Measurements from ENCODE around the gene TSHZ2.
"Not testable (repeated sequence)": the region's sequence is repeated elsewhere in the genome, so short reads cannot be mapped to it uniquely, and the experiment has no call there.

Gene TSHZ2

DNA sequence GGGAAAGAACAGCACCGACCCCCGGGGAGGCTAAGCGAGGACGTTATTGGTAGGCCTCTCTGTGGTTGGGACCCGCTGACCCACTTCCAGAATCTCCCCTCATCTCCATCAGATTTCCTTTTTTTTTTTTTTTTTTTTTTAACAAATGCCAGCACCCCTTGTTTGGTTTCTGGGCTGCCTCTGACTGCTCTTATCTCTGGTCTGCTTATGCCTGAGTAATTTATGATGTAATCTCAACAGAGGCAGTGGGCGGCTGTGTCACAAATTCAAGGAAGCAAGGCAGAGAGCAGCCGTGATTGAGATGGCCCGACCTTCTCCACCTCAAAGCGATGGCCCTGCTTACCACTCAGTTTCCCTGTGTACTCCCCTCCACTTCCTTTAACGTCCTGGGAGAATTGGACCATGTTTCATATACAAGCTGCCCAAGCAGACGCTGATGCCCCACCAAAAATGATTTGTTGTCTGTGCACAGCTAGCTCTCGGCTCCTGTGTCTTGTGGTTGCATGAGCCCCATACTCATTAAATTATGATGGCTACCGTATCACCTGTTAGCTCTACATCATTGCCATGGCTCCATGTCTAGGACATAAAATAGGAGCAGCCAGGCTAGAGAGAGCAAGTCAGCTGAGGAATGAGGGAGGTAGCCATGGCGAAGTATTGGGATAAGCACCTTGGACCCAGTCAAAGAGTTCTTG is 523.4 kb downstream of the TSHZ2 start:
- Histone ChIP-seq H3K36me3 (ENCODE audit: control insufficient read depth, insufficient read depth, low read length) (no peaks in the 10 kb centered on the region), H3K4me3 (replicated peaks; ENCODE audit: low read depth, low read length) (no peak overlapping the region), H3K27me3 (replicated peaks; ENCODE audit: control insufficient read depth, insufficient read depth, low read length) (no peaks in the 10 kb centered on the region)
- no peak for DNase-seq (ENCODE audit: extremely low read depth, insufficient read length)
- TF ChIP-seq, protein P1, sequence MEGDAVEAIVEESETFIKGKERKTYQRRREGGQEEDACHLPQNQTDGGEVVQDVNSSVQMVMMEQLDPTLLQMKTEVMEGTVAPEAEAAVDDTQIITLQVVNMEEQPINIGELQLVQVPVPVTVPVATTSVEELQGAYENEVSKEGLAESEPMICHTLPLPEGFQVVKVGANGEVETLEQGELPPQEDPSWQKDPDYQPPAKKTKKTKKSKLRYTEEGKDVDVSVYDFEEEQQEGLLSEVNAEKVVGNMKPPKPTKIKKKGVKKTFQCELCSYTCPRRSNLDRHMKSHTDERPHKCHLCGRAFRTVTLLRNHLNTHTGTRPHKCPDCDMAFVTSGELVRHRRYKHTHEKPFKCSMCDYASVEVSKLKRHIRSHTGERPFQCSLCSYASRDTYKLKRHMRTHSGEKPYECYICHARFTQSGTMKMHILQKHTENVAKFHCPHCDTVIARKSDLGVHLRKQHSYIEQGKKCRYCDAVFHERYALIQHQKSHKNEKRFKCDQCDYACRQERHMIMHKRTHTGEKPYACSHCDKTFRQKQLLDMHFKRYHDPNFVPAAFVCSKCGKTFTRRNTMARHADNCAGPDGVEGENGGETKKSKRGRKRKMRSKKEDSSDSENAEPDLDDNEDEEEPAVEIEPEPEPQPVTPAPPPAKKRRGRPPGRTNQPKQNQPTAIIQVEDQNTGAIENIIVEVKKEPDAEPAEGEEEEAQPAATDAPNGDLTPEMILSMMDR (IDR thresholded peaks at IDR 0.05; ENCODE audit: insufficient read depth, low read length, poor library complexity, severe bottlenecking): no peak

DNA sequence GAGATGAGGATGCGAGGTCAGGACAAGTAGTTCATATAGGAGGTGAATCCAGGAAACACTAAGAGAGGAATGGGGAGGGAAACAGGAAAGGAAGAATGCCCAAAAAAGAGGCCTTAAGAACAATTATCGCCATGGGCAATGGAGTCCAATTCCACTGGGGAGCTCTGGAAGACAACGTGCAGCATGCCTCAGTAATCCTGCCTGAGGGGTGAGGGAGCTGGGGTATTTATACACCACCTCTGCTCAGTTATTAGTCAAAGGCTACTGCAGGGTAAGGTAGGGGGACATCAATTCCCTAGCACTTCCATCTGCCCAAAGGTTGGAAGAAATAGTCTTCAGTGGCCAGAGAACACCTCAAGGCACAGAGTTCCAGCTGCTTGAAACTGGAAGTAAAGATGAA is 525.1 kb downstream of the TSHZ2 start:
- DNase-seq (ENCODE audit: extremely low read depth, insufficient read length): no peak
- no peaks in the 10 kb centered on the region for H3K36me3 ChIP-seq (ENCODE audit: control insufficient read depth, insufficient read depth, low read length)
- no peak overlapping the region for H3K4me3 ChIP-seq (replicated peaks; ENCODE audit: low read depth, low read length)
- no peaks in the 10 kb centered on the region for H3K27me3 ChIP-seq (replicated peaks; ENCODE audit: control insufficient read depth, insufficient read depth, low read length)
- TF ChIP-seq, protein P1 (IDR thresholded peaks at IDR 0.05; ENCODE audit: insufficient read depth, low read length, poor library complexity, severe bottlenecking): no peak

DNA sequence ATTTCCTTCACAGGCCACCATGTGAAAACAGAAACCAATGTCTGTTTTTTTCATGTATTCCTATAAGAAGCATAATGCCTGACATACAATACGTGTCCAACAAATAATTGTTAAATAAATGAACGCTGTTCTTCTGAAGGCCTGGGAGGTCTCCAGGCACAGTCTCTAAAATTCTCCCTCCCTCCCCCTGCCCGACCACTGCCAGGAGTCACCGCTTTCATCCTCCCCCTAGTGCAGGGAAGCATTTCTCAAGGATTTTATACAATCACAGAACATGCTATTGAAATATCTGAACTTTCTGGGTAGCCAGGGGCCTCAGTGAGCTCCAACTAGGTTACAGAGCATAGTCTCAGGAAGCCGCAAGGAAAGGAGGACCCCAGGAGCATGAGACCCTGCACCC is 526.2 kb downstream of the TSHZ2 start:
- Histone ChIP-seq H3K36me3 (ENCODE audit: control insufficient read depth, insufficient read depth, low read length) (no peaks in the 10 kb centered on the region), H3K27me3 (replicated peaks; ENCODE audit: control insufficient read depth, insufficient read depth, low read length) (no peaks in the 10 kb centered on the region), H3K4me3 (replicated peaks; ENCODE audit: low read depth, low read length) (no peak overlapping the region)
- TF ChIP-seq, protein P1 (IDR thresholded peaks at IDR 0.05; ENCODE audit: insufficient read depth, low read length, poor library complexity, severe bottlenecking): no peak
- DNase-seq (ENCODE audit: extremely low read depth, insufficient read length): no peak

DNA sequence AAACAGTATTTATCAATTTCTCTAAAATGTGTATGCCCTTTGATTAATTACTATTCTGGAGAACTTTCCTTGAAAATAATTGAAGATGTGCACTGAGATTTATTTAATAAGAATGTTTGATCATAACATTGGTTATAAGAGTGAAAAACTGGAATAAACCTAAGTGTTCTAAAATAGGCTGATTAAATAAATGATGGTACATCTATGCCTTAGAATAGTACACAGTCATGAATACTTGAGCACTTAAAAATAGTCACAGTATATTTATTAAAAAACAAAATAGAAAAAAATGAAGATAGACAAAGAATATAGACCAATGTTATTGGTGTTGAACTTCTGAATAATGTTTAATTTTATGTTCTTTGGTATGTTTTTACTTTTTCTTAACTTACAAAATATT is 528.5 kb downstream of the TSHZ2 start:
- Histone ChIP-seq H3K27me3 (replicated peaks; ENCODE audit: control insufficient read depth, insufficient read depth, low read length) (no peaks in the 10 kb centered on the region), H3K36me3 (ENCODE audit: control insufficient read depth, insufficient read depth, low read length) (no peaks in the 10 kb centered on the region), H3K4me3 (replicated peaks; ENCODE audit: low read depth, low read length) (no peak overlapping the region)
- DNase-seq (ENCODE audit: extremely low read depth, insufficient read length): no peak
- TF ChIP-seq, protein P1 (IDR thresholded peaks at IDR 0.05; ENCODE audit: insufficient read depth, low read length, poor library complexity, severe bottlenecking): no peak

DNA sequence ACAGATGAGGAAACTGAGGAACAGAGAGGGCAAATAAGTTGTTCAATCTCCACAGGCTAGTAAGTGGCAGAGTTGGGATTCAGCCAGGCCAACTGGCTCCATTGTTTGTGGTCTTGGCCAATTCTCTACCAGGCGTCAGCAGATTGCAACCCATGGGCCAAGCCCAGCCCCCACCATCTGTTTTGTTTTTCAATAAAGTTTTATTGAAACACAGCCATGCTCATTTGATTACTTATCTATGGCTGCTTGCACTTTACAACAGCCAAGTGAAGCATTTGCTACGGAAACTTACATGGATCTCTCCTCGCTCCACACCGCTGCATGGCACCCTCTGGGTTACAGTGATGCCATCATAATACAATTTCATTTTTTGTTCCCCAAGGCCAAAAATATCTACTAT is 530.7 kb downstream of the TSHZ2 start:
- no peaks in the 10 kb centered on the region for H3K27me3 ChIP-seq (replicated peaks; ENCODE audit: control insufficient read depth, insufficient read depth, low read length)
- H3K36me3 ChIP-seq (ENCODE audit: control insufficient read depth, insufficient read depth, low read length): no peaks in the 10 kb centered on the region
- DNase-seq (ENCODE audit: extremely low read depth, insufficient read length): no peak
- H3K4me3 ChIP-seq (replicated peaks; ENCODE audit: low read depth, low read length): no peak overlapping the region
- TF ChIP-seq, protein P1 (IDR thresholded peaks at IDR 0.05; ENCODE audit: insufficient read depth, low read length, poor library complexity, severe bottlenecking): no peak

DNA sequence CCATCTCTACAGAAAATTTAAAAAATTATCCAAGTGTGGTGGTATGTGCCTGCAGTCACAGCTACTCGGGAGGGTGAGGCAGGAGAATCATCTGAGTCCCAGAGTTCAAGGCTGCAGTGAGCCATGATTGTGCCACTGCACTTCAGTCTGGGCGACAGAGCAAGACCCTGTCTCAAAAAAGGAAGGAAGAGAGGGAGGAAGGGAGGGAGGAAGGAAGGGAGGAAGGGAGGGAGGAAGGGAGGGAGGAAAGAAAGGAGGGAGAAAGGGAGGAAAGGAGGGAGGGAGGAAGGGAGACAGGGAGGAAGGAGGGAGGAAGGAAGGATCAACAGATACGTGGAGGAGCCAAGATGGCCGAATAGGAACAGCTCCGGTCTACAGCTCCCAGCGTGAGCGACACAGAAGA is 531.4 kb downstream of the TSHZ2 start:
- DNase-seq (ENCODE audit: extremely low read depth, insufficient read length): no peak
- no peak overlapping the region for H3K4me3 ChIP-seq (replicated peaks; ENCODE audit: low read depth, low read length)
- H3K27me3 ChIP-seq (replicated peaks; ENCODE audit: control insufficient read depth, insufficient read depth, low read length): no peaks in the 10 kb centered on the region
- H3K36me3 ChIP-seq (ENCODE audit: control insufficient read depth, insufficient read depth, low read length): no peaks in the 10 kb centered on the region
- TF ChIP-seq, protein P1 (IDR thresholded peaks at IDR 0.05; ENCODE audit: insufficient read depth, low read length, poor library complexity, severe bottlenecking): no peak

DNA sequence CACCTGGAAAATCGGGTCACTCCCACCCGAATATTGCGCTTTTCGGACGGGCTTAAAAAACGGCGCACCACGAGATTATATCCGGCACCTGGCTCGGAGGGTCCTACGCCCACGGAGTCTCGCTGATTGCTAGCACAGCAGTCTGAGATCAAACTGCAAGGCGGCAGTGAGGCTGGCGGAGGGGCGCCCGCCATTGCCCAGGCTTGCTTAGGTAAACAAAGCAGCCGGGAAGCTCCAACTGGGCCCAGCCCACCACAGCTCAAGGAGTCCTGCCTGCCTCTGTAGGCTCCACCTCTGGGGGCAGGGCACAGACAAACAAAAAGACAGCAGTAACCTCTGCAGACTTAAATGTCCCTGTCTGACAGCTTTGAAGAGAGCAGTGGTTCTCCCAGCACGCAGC is 531.9 kb downstream of the TSHZ2 start:
- not testable (repeated sequence) for H3K4me3 ChIP-seq (replicated peaks; ENCODE audit: low read depth, low read length); H3K27me3 ChIP-seq (replicated peaks; ENCODE audit: control insufficient read depth, insufficient read depth, low read length); DNase-seq (ENCODE audit: extremely low read depth, insufficient read length); H3K36me3 ChIP-seq (ENCODE audit: control insufficient read depth, insufficient read depth, low read length)
